Measurements from ENCODE around the gene PLLP. TPM values are rescaled to one million over a fixed set of nuclear protein-coding genes. Genes with fewer than 3 reads are reported as not detected.
"Not testable (repeated sequence)": the region's sequence is repeated elsewhere in the genome, so short reads cannot be mapped to it uniquely, and the experiment has no call there.

PLLP gene
- total and polyA plus RNA-seq, 10 of the 15 experiments (the other 5 are each of a cell fraction or from before 2014, with no cell fraction given) = 0.21 to 5.8 (median 0.67) TPM

DNA sequence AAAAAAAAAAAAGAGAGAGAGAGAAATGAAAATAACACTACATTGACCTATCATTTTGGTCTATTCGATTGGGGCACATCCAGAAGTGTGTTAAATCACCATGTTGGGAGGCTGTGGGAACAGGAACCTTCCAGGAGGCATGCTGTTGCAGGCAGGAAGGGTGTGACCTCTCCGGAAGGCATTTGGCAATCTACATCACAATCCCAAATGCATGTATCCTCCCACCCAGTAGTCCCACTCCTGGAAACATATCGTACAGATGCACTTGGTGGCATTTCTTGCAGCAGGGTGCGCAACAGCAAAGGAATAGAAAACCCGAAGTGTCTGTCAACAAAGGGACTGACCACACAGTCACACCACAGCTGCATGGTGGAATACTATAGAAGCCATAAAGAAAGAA lies 7.9 kb downstream of the PLLP start (continued):
- TF ChIP-seq, protein P1, sequence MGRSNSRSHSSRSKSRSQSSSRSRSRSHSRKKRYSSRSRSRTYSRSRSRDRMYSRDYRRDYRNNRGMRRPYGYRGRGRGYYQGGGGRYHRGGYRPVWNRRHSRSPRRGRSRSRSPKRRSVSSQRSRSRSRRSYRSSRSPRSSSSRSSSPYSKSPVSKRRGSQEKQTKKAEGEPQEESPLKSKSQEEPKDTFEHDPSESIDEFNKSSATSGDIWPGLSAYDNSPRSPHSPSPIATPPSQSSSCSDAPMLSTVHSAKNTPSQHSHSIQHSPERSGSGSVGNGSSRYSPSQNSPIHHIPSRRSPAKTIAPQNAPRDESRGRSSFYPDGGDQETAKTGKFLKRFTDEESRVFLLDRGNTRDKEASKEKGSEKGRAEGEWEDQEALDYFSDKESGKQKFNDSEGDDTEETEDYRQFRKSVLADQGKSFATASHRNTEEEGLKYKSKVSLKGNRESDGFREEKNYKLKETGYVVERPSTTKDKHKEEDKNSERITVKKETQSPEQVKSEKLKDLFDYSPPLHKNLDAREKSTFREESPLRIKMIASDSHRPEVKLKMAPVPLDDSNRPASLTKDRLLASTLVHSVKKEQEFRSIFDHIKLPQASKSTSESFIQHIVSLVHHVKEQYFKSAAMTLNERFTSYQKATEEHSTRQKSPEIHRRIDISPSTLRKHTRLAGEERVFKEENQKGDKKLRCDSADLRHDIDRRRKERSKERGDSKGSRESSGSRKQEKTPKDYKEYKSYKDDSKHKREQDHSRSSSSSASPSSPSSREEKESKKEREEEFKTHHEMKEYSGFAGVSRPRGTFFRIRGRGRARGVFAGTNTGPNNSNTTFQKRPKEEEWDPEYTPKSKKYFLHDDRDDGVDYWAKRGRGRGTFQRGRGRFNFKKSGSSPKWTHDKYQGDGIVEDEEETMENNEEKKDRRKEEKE (IDR thresholded peaks at IDR 0.05) = no peak
- TF ChIP-seq EP300 (IDR thresholded peaks at IDR 0.05; ENCODE audit: borderline replicate concordance in 1 of 2, control insufficient read depth in 1 of 2, low read depth in 2 of 2, low read length in 2 of 2) = no peak

DNA sequence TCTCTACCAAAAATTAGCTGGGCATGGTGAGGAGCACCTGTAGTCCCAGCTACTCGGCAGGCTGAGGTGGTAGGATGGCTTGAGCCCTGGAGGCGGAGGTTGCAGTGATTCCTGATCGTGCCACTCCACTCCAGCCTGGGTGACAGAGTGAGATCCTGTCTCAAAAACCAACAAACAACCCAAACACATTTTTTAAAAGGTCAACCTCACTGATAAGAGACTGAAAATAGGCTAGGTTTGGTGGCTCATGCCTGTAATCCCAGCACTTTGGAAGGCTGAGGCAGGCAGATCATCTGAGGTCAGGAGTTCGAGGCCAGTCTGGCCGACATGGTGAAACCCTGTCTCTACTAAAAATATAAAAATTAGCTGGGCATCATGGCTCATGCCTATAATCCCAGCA lies 8.5 kb downstream of the PLLP start:
- H3K9ac ChIP-seq (ENCODE audit: control insufficient read depth, insufficient read depth, low read length); CTCF ChIA-PET; FAIRE-seq; DNase-seq (ENCODE audit: low read depth, low spot score); BruUV-seq (replicated peaks); H3K9me3 ChIP-seq (replicated peaks; ENCODE audit: control insufficient read depth, insufficient read depth, low read length); H3K27me3 ChIP-seq (replicated peaks in 1 of 2; ENCODE audit: control insufficient read depth in 2 of 2, insufficient read depth in 2 of 2, low read length in 1 of 2); H3K4me1 ChIP-seq (ENCODE audit: control insufficient read depth, insufficient read depth, low read length); H2AFZ ChIP-seq (ENCODE audit: control insufficient read depth, low read depth, low read length); H3K79me2 ChIP-seq (ENCODE audit: control insufficient read depth, insufficient read depth, low read length); H3K27ac ChIP-seq (ENCODE audit: control insufficient read depth, insufficient read depth); intact Hi-C loops (cut with micrococcal nuclease; ENCODE audit: unreplicated experiment); H4K20me1 ChIP-seq (ENCODE audit: control insufficient read depth, insufficient read depth); in situ Hi-C loops (cut with MboI); H3K4me2 ChIP-seq (ENCODE audit: control insufficient read depth, insufficient read depth); H3K36me3 ChIP-seq (ENCODE audit: control insufficient read depth in 2 of 2, insufficient read depth in 2 of 2, low read length in 1 of 2); ATAC-seq; H3K4me3 ChIP-seq; RAD21 ChIA-PET (ENCODE audit: unreplicated experiment): not testable (repeated sequence)
- POLR2A ChIA-PET = interaction anchor here (0.7 kb wide), 2 partner anchors 35 to 91 kb away, joined by 4 to 6 read pairs; no protein-coding TSS in a partner anchor
- 47% methylated on average over 5 of the region's 5 CpGs for WGBS (ENCODE audit: insufficient coverage, insufficient replicate concordance, low lambda C conversion rate, missing lambda C conversion rate)
- SMC1A ChIA-PET (ENCODE audit: uncharacterized antibody, unreplicated experiment) = interaction anchor here (0.6 to 1.0 kb wide), 2 partner anchors 30 to 1267 kb away, joined by 3 read pairs; no protein-coding TSS in a partner anchor
